H1 (cell line): Measurements from ENCODE around the gene MYO1F. TPM values are rescaled to one million over a fixed set of nuclear protein-coding genes. Genes with fewer than 3 reads are reported as not detected.
A peak's percentile ranks its signal among the peaks of the same experiment; 100 is the strongest.

ENCODE experiments used
- CTCF ChIA-PET: fragments of 300-600 bp; sonication (Branson Sonifier 250); formaldehyde crosslinking; loops from one replicate; lab custom pipeline; 2021; ENCODE audit not compliant: partially characterized antibody; lab: Charles Lee
- POLR2A ChIA-PET: fragments of 300-600 bp; sonication (Branson Sonifier 250); formaldehyde crosslinking; loops from one replicate; lab custom pipeline; 2021; ENCODE audit warnings: inconsistent platforms; ENCODE audit not compliant: partially characterized antibody; lab: Charles Lee
- DNase-seq, 2 experiments: peaks; one replicate each; pipeline versions ENCODE4 v3.0.0 to v3.0.0-alpha.2; 2010 to 2022; ENCODE audit warnings: low spot score in 2 of 2, low read depth in 1 of 2, mixed read lengths in 1 of 2
- FAIRE-seq: peaks from 2 replicates; lab custom pipeline; 2011; peaks lifted over from hg19 to GRCh38; lab: Jason Lieb, UNC
- H2AFZ ChIP-seq: 2 replicates; pipeline ENCODE4 v1.8.1; 2012; ENCODE audit warnings: low read length, inconsistent platforms
- H2AK5ac ChIP-seq: 2 replicates; pipeline ENCODE4 v1.6.1; 2013; ENCODE audit warnings: low read depth, low read length
- H2BK120ac ChIP-seq: replicated peaks from 2 replicates; pipeline ENCODE3; 2013; ENCODE audit warnings: low read depth, low read length, inconsistent platforms
- H2BK12ac ChIP-seq: 2 replicates; pipeline ENCODE4 v1.6.1; 2013; ENCODE audit warnings: low read depth, low read length
- H2BK15ac ChIP-seq: 2 replicates; pipeline ENCODE4 v1.6.1; 2013; ENCODE audit warnings: low read length
- H2BK20ac ChIP-seq: 2 replicates; pipeline ENCODE4 v1.6.1; 2013; ENCODE audit warnings: low read length
- H2BK5ac ChIP-seq: 2 replicates; pipeline ENCODE4 v1.6.1; 2013; ENCODE audit warnings: low read depth, low read length
- H3K14ac ChIP-seq: 2 replicates; pipeline ENCODE4 v1.6.1; 2013; ENCODE audit warnings: inconsistent platforms; ENCODE audit not compliant: insufficient read length
- H3K18ac ChIP-seq: 2 replicates; pipeline ENCODE4 v1.6.1; 2013; ENCODE audit warnings: low read length; ENCODE audit errors: extremely low read depth
- H3K23ac ChIP-seq: 2 replicates; pipeline ENCODE4 v1.6.1; 2013; ENCODE audit warnings: inconsistent platforms; ENCODE audit not compliant: insufficient read length
- H3K23me2 ChIP-seq: 2 replicates; pipeline ENCODE4 v1.6.1; 2013; ENCODE audit warnings: low read depth, low read length
- H3K27ac ChIP-seq: 2 replicates; pipeline ENCODE4 v1.6.1; 2011; ENCODE audit warnings: low read depth, low read length, inconsistent platforms
- H3K27me3 ChIP-seq, 4 experiments: replicated peaks in 1 of 4; 1 replicate in 1 of 4; 2 replicates in 3 of 4; pipeline versions ENCODE4 v1.6.1 to v1.8.1; 2011 to 2013; ENCODE audit warnings: low read length in 3 of 4, mild to moderate bottlenecking in 3 of 4, inconsistent platforms in 2 of 4, mixed read lengths in 2 of 4, moderate library complexity in 1 of 4; ENCODE audit not compliant: control insufficient read depth in 3 of 4, insufficient read depth in 3 of 4; ENCODE audit errors: extremely low read depth in 1 of 4
- H3K36me3 ChIP-seq, 4 experiments: 2 replicates each; pipeline versions ENCODE4 v1.6.1 to v1.8.1; 2011 to 2013; ENCODE audit warnings: mild to moderate bottlenecking in 4 of 4, low read length in 3 of 4, moderate library complexity in 2 of 4, control low read depth in 1 of 4, inconsistent platforms in 1 of 4; ENCODE audit not compliant: insufficient read depth in 4 of 4, control insufficient read depth in 2 of 4
- H3K4ac ChIP-seq: replicated peaks from 2 replicates; pipeline ENCODE3; 2013; ENCODE audit warnings: low read length, low read depth, mixed read lengths, inconsistent platforms; ENCODE audit not compliant: insufficient read length
- H3K4me1 ChIP-seq, 4 experiments: replicated peaks in 1 of 4; 1 replicate in 1 of 4; 2 replicates in 3 of 4; pipeline versions ENCODE4 v1.6.1 to v1.8.1; 2011 to 2013; ENCODE audit warnings: low read length in 3 of 4, inconsistent platforms in 2 of 4, mixed read lengths in 1 of 4; ENCODE audit not compliant: insufficient read depth in 4 of 4, control insufficient read depth in 3 of 4
- H3K4me2 ChIP-seq, 2 experiments: 2 replicates each; pipeline versions ENCODE4 v1.6.1 to v1.8.1; 2011 to 2013; ENCODE audit warnings: low read depth in 2 of 2, low read length in 2 of 2, control low read depth in 1 of 2, inconsistent platforms in 1 of 2, mild to moderate bottlenecking in 1 of 2; ENCODE audit not compliant: insufficient read depth in 1 of 2
- H3K4me3 ChIP-seq, 4 experiments: fragments of 200-600, 300-600 bp in 1 of 4; sonication (generic), shearing (Covaris generic), sonication (Bioruptor Twin) in 1 of 4; 2 replicates each; pipeline versions ENCODE4 v1.5.1 to v1.8.1; 2011 to 2016; ENCODE audit warnings: low read length in 4 of 4, low read depth in 3 of 4, control low read depth in 2 of 4, inconsistent platforms in 2 of 4, mild to moderate bottlenecking in 2 of 4, mixed read lengths in 1 of 4, moderate library complexity in 1 of 4; ENCODE audit not compliant: insufficient read depth in 2 of 4; ENCODE audit errors: extremely low read depth in 1 of 4
- H3K56ac ChIP-seq: replicated peaks from 2 replicates; pipeline ENCODE3; 2013; ENCODE audit warnings: low read depth, mild to moderate bottlenecking, mixed read lengths, low read length, inconsistent platforms; ENCODE audit not compliant: insufficient read length
- H3K79me1 ChIP-seq: 2 replicates; pipeline ENCODE4 v1.6.1; 2013; ENCODE audit warnings: low read depth, low read length, control low read depth
- H3K79me2 ChIP-seq, 2 experiments: 2 replicates each; pipeline versions ENCODE4 v1.6.1 to v1.8.1; 2012 to 2013; ENCODE audit warnings: low read length in 2 of 2, mild to moderate bottlenecking in 2 of 2, inconsistent platforms in 1 of 2; ENCODE audit not compliant: insufficient read depth in 2 of 2, control insufficient read depth in 1 of 2
- H3K9ac ChIP-seq, 4 experiments: replicated peaks in 1 of 4; 1 replicate in 1 of 4; 2 replicates in 3 of 4; pipeline versions ENCODE4 v1.6.1 to v1.8.1; 2011 to 2013; ENCODE audit warnings: low read depth in 3 of 4, low read length in 3 of 4, control low read depth in 2 of 4, mild to moderate bottlenecking in 2 of 4, moderate library complexity in 2 of 4, inconsistent platforms in 1 of 4; ENCODE audit errors: extremely low read depth in 1 of 4
- H3K9me3 ChIP-seq, 2 experiments: 2 replicates each; pipeline versions ENCODE4 v1.6.1 to v1.8.1; 2012 to 2013; ENCODE audit warnings: mild to moderate bottlenecking in 2 of 2, moderate library complexity in 2 of 2, control low read depth in 1 of 2, inconsistent platforms in 1 of 2, low read depth in 1 of 2, low read length in 1 of 2, mixed read lengths in 1 of 2; ENCODE audit not compliant: insufficient read depth in 2 of 2
- H4K20me1 ChIP-seq, 2 experiments: replicated peaks in 1 of 2; 2 replicates each; pipeline versions ENCODE3 to v1.8.1; 2011 to 2013; ENCODE audit warnings: inconsistent platforms in 2 of 2, low read length in 2 of 2, mild to moderate bottlenecking in 1 of 2; ENCODE audit not compliant: insufficient read depth in 2 of 2, control insufficient read depth in 1 of 2
- H4K5ac ChIP-seq: 2 replicates; pipeline ENCODE4 v1.6.1; 2013; ENCODE audit warnings: low read length, low read depth, mixed read lengths, inconsistent platforms; ENCODE audit not compliant: insufficient read length
- H4K8ac ChIP-seq: 2 replicates; pipeline ENCODE4 v1.8.0; 2013; ENCODE audit warnings: mild to moderate bottlenecking, moderate library complexity, low read length, inconsistent platforms; ENCODE audit not compliant: insufficient read depth; ENCODE audit errors: extremely low read depth
- H4K91ac ChIP-seq: replicated peaks from 2 replicates; pipeline ENCODE3; 2013; ENCODE audit warnings: low read length, mixed read lengths, inconsistent platforms; ENCODE audit not compliant: insufficient read length
- BACH1 ChIP-seq: IDR thresholded peaks from 2 replicates; pipeline ENCODE4 v1.6.1; 2012; ENCODE audit warnings: low read length, improper control_type of control experiment
- BRCA1 ChIP-seq: IDR thresholded peaks from 2 replicates; pipeline ENCODE4 v1.6.1; 2012; ENCODE audit warnings: low read depth, low read length, improper control_type of control experiment
- CHD1 ChIP-seq: IDR thresholded peaks from 2 replicates; pipeline ENCODE4 v1.6.1; 2012; ENCODE audit warnings: low read depth, low read length, improper control_type of control experiment
- CHD2 ChIP-seq: IDR thresholded peaks from 2 replicates; pipeline ENCODE4 v1.6.1; 2012; ENCODE audit warnings: low read length, improper control_type of control experiment
- GTF2F1 ChIP-seq: IDR thresholded peaks from 2 replicates; pipeline ENCODE4 v1.6.1; 2012; ENCODE audit warnings: low read depth, low read length, improper control_type of control experiment, borderline replicate concordance
- SP4 ChIP-seq: IDR thresholded peaks from 2 replicates; pipeline ENCODE4 v1.6.1; 2012; ENCODE audit warnings: low read length, inconsistent platforms
- TAF1 ChIP-seq: IDR thresholded peaks from 2 replicates; pipeline ENCODE4 v1.6.1; 2011; ENCODE audit warnings: mild to moderate bottlenecking, low read depth, low read length
- TEAD4 ChIP-seq: IDR thresholded peaks from 2 replicates; pipeline ENCODE4 v1.6.1; 2012; ENCODE audit warnings: low read depth, low read length, inconsistent platforms, mixed read lengths
- WGBS, 2 experiments: shearing (Covaris generic) in 1 of 2; methylation state at CpG; one replicate each; pipeline versions ENCODE4 v1.1.6 to v1.1.7; 2013 to 2015; ENCODE audit warnings: low lambda C conversion rate in 2 of 2, mixed read lengths in 2 of 2, inconsistent platforms in 1 of 2, low coverage in 1 of 2, missing lambda C conversion rate in 1 of 2; ENCODE audit not compliant: insufficient replicate concordance in 2 of 2, insufficient coverage in 1 of 2, insufficient read length in 1 of 2; ENCODE audit errors: extremely low coverage in 1 of 2, missing lambda C conversion rate in 1 of 2; 5-methylcytosine and 5-hydroxymethylcytosine counted together
- polyA plus RNA-seq, 7 experiments: library from polyadenylated mRNA; depleted of rRNA in 3 of 7; stranded (reverse) in 5 of 7; unstranded in 2 of 7; fragments of >200 nt in 5 of 7; fragments of 200-250 nt in 2 of 7; gene quantifications; 1 replicate in 5 of 7; 2 replicates in 1 of 7; 4 replicates in 1 of 7; pipeline versions ENCODE4 v1.2.1 to v1.2.3, GENCODE V29; 2011 to 2013; ENCODE audit warnings: missing spikeins in 2 of 7, mixed read lengths in 2 of 7
- total RNA-seq: library from RNA; stranded (reverse); fragmentation: NEBNext Ultra II Directional; extraction: Animal tissue kit (Norgen Biotek cat#: 25700); gene quantifications from 2 replicates; pipeline ENCODE4 v1.2.1, GENCODE V29; 2021
- TF ChIP-seq, protein P1 (sequence below), 3 experiments: IDR thresholded peaks; 1 replicate in 2 of 3; 2 replicates in 1 of 3; pipeline versions ENCODE4 v1.5.1 to v1.6.1; 2011; ENCODE audit warnings: low read length in 3 of 3, mild to moderate bottlenecking in 3 of 3, inconsistent platforms in 2 of 3, low read depth in 1 of 3, moderate library complexity in 1 of 3; ENCODE audit not compliant: insufficient read depth in 1 of 3; ENCODE audit errors: control extremely low read depth in 1 of 3

The MYO1F gene
- total and polyA plus RNA-seq, 2 of the 8 experiments (the other 6 are each of a cell fraction or from before 2014, with no cell fraction given) = 1.4 to 4.6 TPM

- FAIRE-seq = peak; percentile 73
- Histone ChIP-seq H3K23me2 (peaks cover 4% of the 10 kb centered on the region; the same call in 1 of the 2 replicates), H3K9ac (peak within 1 kb of the TSS; percentile 79 to 98 (median 96)), H2AFZ (peak within 1 kb of the TSS; percentile 68; the same call in 1 of the 2 replicates), H4K20me1 (no peaks in the 10 kb centered on the region), H2BK12ac (peak within 1 kb of the TSS; percentile 88; the same call in 1 of the 2 replicates), H3K79me1 (0 out of 2 replicates have a peak, but pooled peaks cover 3% of the 10 kb centered on the region), H3K18ac (peak within 1 kb of the TSS; percentile 97), H3K4me3 (peak within 1 kb of the TSS; percentile 61 to 86 (median 76)), H2AK5ac (no peak within 1 kb of the TSS), H3K36me3 (peaks cover 0 to 9% (median 0%) of the 10 kb centered on the region in 4 experiments; a peak in 2 of 8 replicates), H3K14ac (no peak within 1 kb of the TSS), H4K8ac (peak within 1 kb of the TSS; percentile 98), H3K4me2 (peak within 1 kb of the TSS; percentile 43 to 91), H2BK15ac (peak within 1 kb of the TSS; percentile 99; the same call in 1 of the 2 replicates), H3K9me3 (no peaks in the 10 kb centered on the region), H3K56ac (peak within 1 kb of the TSS; percentile 86), H4K5ac (peak within 1 kb of the TSS; percentile 98), H2BK5ac (peak within 1 kb of the TSS; percentile 97), H2BK120ac (no peak within 1 kb of the TSS), H3K79me2 (no peaks in the 10 kb centered on the region), H3K4ac (peak within 1 kb of the TSS; percentile 96), H3K27ac (peak within 1 kb of the TSS; percentile 89; the same call in 1 of the 2 replicates), H3K23ac (no peak within 1 kb of the TSS), H3K27me3 (no peaks in the 10 kb centered on the region), H2BK20ac (0 out of 2 replicates have a peak within 1 kb of the TSS, but pooled peaks have one; percentile 61), H4K91ac (peak within 1 kb of the TSS; percentile 88), H3K4me1 (peaks cover 0 to 14% (median 8%) of the 10 kb centered on the region in 4 experiments; a peak in 6 of 7 replicates)
- DNase-seq = peak; percentile 96 to 99
- ChIA-PET CTCF (interaction anchor here (0.6 to 2.2 kb wide), 18 partner anchors 8 to 1389 kb away, joined by 3 to 15 read pairs (median 4); no protein-coding TSS in a partner anchor), POLR2A (interaction anchor here (0.6 to 4.5 kb wide), 27 partner anchors 9 to 570 kb away, joined by 3 to 73 read pairs (median 4); partner anchors contain the start of genes KANK3 and TIMM44)
- WGBS, 2 experiments = 7% methylated on average over 49 of the region's 70 CpGs; no CpG with 5 or more reads in 1 of the 2 experiments
- TF ChIP-seq CHD2 = peak; percentile 97
- TF ChIP-seq GTF2F1 = peak; percentile 41; the same call in 1 of the 2 replicates
- TF ChIP-seq CHD1 = no peak
- TF ChIP-seq TAF1 = peak; percentile 94
- peak; percentile 75; the same call in 1 of the 2 replicates for TF ChIP-seq SP4
- TF ChIP-seq, protein P1, sequence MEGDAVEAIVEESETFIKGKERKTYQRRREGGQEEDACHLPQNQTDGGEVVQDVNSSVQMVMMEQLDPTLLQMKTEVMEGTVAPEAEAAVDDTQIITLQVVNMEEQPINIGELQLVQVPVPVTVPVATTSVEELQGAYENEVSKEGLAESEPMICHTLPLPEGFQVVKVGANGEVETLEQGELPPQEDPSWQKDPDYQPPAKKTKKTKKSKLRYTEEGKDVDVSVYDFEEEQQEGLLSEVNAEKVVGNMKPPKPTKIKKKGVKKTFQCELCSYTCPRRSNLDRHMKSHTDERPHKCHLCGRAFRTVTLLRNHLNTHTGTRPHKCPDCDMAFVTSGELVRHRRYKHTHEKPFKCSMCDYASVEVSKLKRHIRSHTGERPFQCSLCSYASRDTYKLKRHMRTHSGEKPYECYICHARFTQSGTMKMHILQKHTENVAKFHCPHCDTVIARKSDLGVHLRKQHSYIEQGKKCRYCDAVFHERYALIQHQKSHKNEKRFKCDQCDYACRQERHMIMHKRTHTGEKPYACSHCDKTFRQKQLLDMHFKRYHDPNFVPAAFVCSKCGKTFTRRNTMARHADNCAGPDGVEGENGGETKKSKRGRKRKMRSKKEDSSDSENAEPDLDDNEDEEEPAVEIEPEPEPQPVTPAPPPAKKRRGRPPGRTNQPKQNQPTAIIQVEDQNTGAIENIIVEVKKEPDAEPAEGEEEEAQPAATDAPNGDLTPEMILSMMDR (IDR thresholded peaks at IDR 0.05; ENCODE audit: control extremely low read depth in 1 of 3, insufficient read depth in 1 of 3, low read depth in 1 of 3, low read length in 3 of 3) = no peak
- TF ChIP-seq BACH1 = no peak
- TF ChIP-seq TEAD4 = no peak
- TF ChIP-seq BRCA1 = peak; percentile 84
Measured at GRCh38 chr19:8513687-8514504, 63.3 kb downstream of the MYO1F start, which contains the start of gene ZNF414. Gene ZNF414, minus strand, starts transcription at chr19:8514167. Its CDS starts 121 bp downstream, at chr19:8514046.
